GM23338 (cell line): ENCODE results near the gene CSTF3. TPM values are rescaled to one million over a fixed set of nuclear protein-coding genes. Genes with fewer than 3 reads are reported as not detected.
A peak's percentile ranks its signal among the peaks of the same experiment; 100 is the strongest.

Experiments
- ATAC-seq: fragments of 200-7000 bp; cut with Tn5 transposase; 3 replicates; pipeline ENCODE4 v1.9.1; 2020
- DNase-seq: peaks from one replicate; pipeline ENCODE4 v3.0.0-alpha.2; 2015; ENCODE audit warnings: low spot score
- H2AFZ ChIP-seq: fragments of 200-600 bp; sonication (generic); 2 replicates; pipeline ENCODE4 v1.8.0; 2016; ENCODE audit warnings: antibody characterized with exemption, mild to moderate bottlenecking, moderate library complexity
- H3F3A ChIP-seq: fragments of 200-600 bp; sonication (generic); replicated peaks from 2 replicates; pipeline ENCODE4 v1.8.0; 2017; ENCODE audit warnings: antibody characterized with exemption, mixed run types, low read depth
- H3K27ac ChIP-seq: fragments of 200-600 bp; sonication (generic); 2 replicates; pipeline ENCODE4 v1.6.1; 2016; ENCODE audit warnings: low read depth
- H3K27me3 ChIP-seq: fragments of 200-600 bp; sonication (generic); 2 replicates; pipeline ENCODE4 v1.8.0; 2016; ENCODE audit warnings: mild to moderate bottlenecking, mixed run types, moderate library complexity; ENCODE audit not compliant: insufficient read depth
- H3K36me3 ChIP-seq: fragments of 200-600 bp; sonication (generic); 2 replicates; pipeline ENCODE4 v1.8.0; 2016; ENCODE audit warnings: mild to moderate bottlenecking; ENCODE audit not compliant: insufficient read depth
- H3K4me1 ChIP-seq: fragments of 200-600 bp; sonication (generic); 2 replicates; pipeline ENCODE4 v1.8.0; 2016; ENCODE audit warnings: mild to moderate bottlenecking, moderate library complexity; ENCODE audit not compliant: insufficient read depth
- H3K4me2 ChIP-seq: fragments of 200-600 bp; sonication (generic); 2 replicates; pipeline ENCODE4 v1.7.1; 2017; ENCODE audit warnings: mixed run types
- H3K4me3 ChIP-seq: fragments of 200-600 bp; sonication (generic); 2 replicates; pipeline ENCODE4 v1.6.1; 2016; ENCODE audit warnings: mixed run types
- H3K79me2 ChIP-seq: fragments of 200-600 bp; sonication (generic); replicated peaks from 2 replicates; pipeline ENCODE4 v1.8.0; 2017; ENCODE audit warnings: mild to moderate bottlenecking; ENCODE audit not compliant: insufficient read depth
- H3K9me2 ChIP-seq: fragments of 200-600 bp; sonication (generic); 2 replicates; pipeline ENCODE4 v1.8.0; 2017; ENCODE audit not compliant: insufficient read depth
- H4K20me1 ChIP-seq: fragments of 200-600 bp; sonication (generic); replicated peaks from 2 replicates; pipeline ENCODE4 v1.8.0; 2017; ENCODE audit warnings: mild to moderate bottlenecking; ENCODE audit not compliant: insufficient read depth
- H3K27ac Mint-ChIP-seq: 2 replicates; pipeline ENCODE4 v1.8.0; 2020; ENCODE audit warnings: inconsistent platforms, mild to moderate bottlenecking, moderate library complexity, mixed read lengths
- H3K27me3 Mint-ChIP-seq: 3 replicates; pipeline ENCODE4 v1.8.0; 2022; ENCODE audit warnings: low read depth, mild to moderate bottlenecking, moderate library complexity, mixed read lengths, inconsistent platforms; ENCODE audit not compliant: insufficient read depth, poor library complexity
- H3K36me3 Mint-ChIP-seq: 3 replicates; pipeline ENCODE4 v1.8.0; 2021; ENCODE audit warnings: low read depth, mild to moderate bottlenecking, inconsistent platforms, moderate library complexity, mixed read lengths
- H3K4me1 Mint-ChIP-seq: 3 replicates; pipeline ENCODE4 v1.8.0; 2020; ENCODE audit warnings: mild to moderate bottlenecking, inconsistent platforms, mixed read lengths
- H3K4me3 Mint-ChIP-seq: 3 replicates; pipeline ENCODE4 v1.8.0; 2021; ENCODE audit warnings: moderate library complexity, mild to moderate bottlenecking, inconsistent platforms, mixed read lengths
- H3K9me3 Mint-ChIP-seq: 3 replicates; pipeline ENCODE4 v1.8.0; 2020; ENCODE audit warnings: moderate library complexity, mild to moderate bottlenecking, inconsistent platforms, mixed read lengths
- CREB1 ChIP-seq: fragments of 250-450 bp; sonication (Bioruptor Pico); IDR thresholded peaks from 2 replicates; pipeline ENCODE4 v1.5.0; 2020; ENCODE audit warnings: low read depth, mild to moderate bottlenecking, moderate library complexity
- CTCF ChIP-seq, 2 experiments: fragments of 200-600 bp in 1 of 2; sonication (generic) in 1 of 2; conservative IDR thresholded peaks; 2 replicates each; pipeline versions ENCODE4 v1.5.1 to v1.6.1; 2016 to 2017; ENCODE audit warnings: antibody characterized with exemption in 2 of 2, low read depth in 2 of 2, mild to moderate bottlenecking in 2 of 2, moderate library complexity in 1 of 2
- ETS1 ChIP-seq: IDR thresholded peaks from 2 replicates; pipeline ENCODE4 v1.6.1; 2016; ENCODE audit warnings: antibody characterized with exemption
- EZH2 ChIP-seq: fragments of 200-600 bp; sonication (generic); IDR thresholded peaks from one replicate; pipeline ENCODE4 v1.8.0; 2017; ENCODE audit warnings: antibody characterized with exemption, mild to moderate bottlenecking, low read depth; ENCODE audit not compliant: unreplicated experiment
- EZH2phosphoT487 ChIP-seq: fragments of 200-600 bp; sonication (generic); IDR thresholded peaks from one replicate; pipeline ENCODE4 v1.8.1; 2018; ENCODE audit warnings: antibody characterized with exemption; ENCODE audit not compliant: unreplicated experiment
- JUNB ChIP-seq: IDR thresholded peaks from one replicate; pipeline ENCODE4 v1.6.1; 2016; ENCODE audit warnings: antibody characterized with exemption; ENCODE audit not compliant: unreplicated experiment
- NANOG ChIP-seq: IDR thresholded peaks from 2 replicates; pipeline ENCODE4 v1.6.1; 2016; ENCODE audit warnings: antibody characterized with exemption, borderline replicate concordance
- POLR2AphosphoS5 ChIP-seq: IDR thresholded peaks from 2 replicates; pipeline ENCODE4 v1.6.1; 2016; ENCODE audit warnings: antibody characterized with exemption, low read depth
- REST ChIP-seq: IDR thresholded peaks from one replicate; pipeline ENCODE4 v1.6.1; 2018; ENCODE audit warnings: antibody characterized with exemption; ENCODE audit not compliant: unreplicated experiment
- STAT1 ChIP-seq: IDR thresholded peaks from one replicate; pipeline ENCODE4 v1.6.1; 2016; ENCODE audit warnings: antibody characterized with exemption; ENCODE audit not compliant: unreplicated experiment
- ZNF114 ChIP-seq: fragments of 250-450 bp; sonication (Bioruptor Pico); IDR thresholded peaks from 2 replicates; pipeline ENCODE4 v1.5.0; 2020; ENCODE audit warnings: mild to moderate bottlenecking, moderate library complexity
- ZNF331 ChIP-seq: fragments of 250-450 bp; sonication (Bioruptor Pico); IDR thresholded peaks from 2 replicates; pipeline ENCODE4 v1.5.0; 2020; ENCODE audit warnings: low read depth, mild to moderate bottlenecking, moderate library complexity
- ZNF462 ChIP-seq: fragments of 250-450 bp; sonication (Bioruptor Pico); IDR thresholded peaks from 2 replicates; pipeline ENCODE4 v1.5.0; 2020; ENCODE audit warnings: mild to moderate bottlenecking, moderate library complexity
- polyA plus RNA-seq: library from polyadenylated mRNA; unstranded; fragments of >200 nt; fragmentation: Nextera tagmentation; extraction: Ambion mirVana; gene quantifications from 2 replicates; pipeline ENCODE4 v1.2.1, GENCODE V29; 2016
- total RNA-seq: library from RNA; depleted of rRNA; stranded (reverse); fragments of >200 nt; shearing (Covaris generic); gene quantifications from 2 replicates; pipeline ENCODE4 v1.2.3, GENCODE V29; 2014

CSTF3 gene
- total and polyA plus RNA-seq, 2 experiments from 2014 or later, result 83.2 to 158 TPM

GRCh38 chr11:33151399-33151798 is 9.9 kb downstream of the CSTF3 start:
- ATAC-seq (no peak), DNase-seq (no peak)
- H3F3A ChIP-seq, result 0 out of 2 replicates have a peak, but pooled peaks cover 6% of the 10 kb centered on the region
- Mint-ChIP-seq H3K36me3 (peaks cover 50% of the 10 kb centered on the region), H3K9me3 (no peaks in the 10 kb centered on the region), H3K4me3 (no peak overlapping the region), H3K27ac (no peak overlapping the region), H3K27me3 (no peaks in the 10 kb centered on the region), H3K4me1 (peaks cover 15% of the 10 kb centered on the region)
- no peaks in the 10 kb centered on the region for H3K9me2 ChIP-seq
- H3K4me1 ChIP-seq, result peaks cover 33% of the 10 kb centered on the region
- no peak overlapping the region for H3K4me2 ChIP-seq
- peak overlapping the region; percentile 46; the same call in 1 of the 2 replicates for H3K27ac ChIP-seq
- peaks cover 100% of the 10 kb centered on the region for H3K79me2 ChIP-seq
- H3K36me3 ChIP-seq, result peaks cover 7% of the 10 kb centered on the region
- no peak for TF ChIP-seq CTCF (conservative IDR thresholded peaks at IDR 0.05; ENCODE audit: low read depth in 2 of 2)
- TF ChIP-seq POLR2AphosphoS5, result no peak
- TF ChIP-seq EZH2, result no peak
- TF ChIP-seq REST, result no peak
- no peak for TF ChIP-seq ZNF462 (CRISPR knock-in tag)
- TF ChIP-seq NANOG, result no peak
- TF ChIP-seq JUNB, result no peak
- TF ChIP-seq ETS1, result no peak
- no peak for TF ChIP-seq ZNF331 (CRISPR knock-in tag)
- TF ChIP-seq EZH2phosphoT487, result no peak
- TF ChIP-seq STAT1, result no peak
- no peak for TF ChIP-seq ZNF114
- TF ChIP-seq CREB1 (CRISPR knock-in tag), result no peak
- peaks cover 88% of the 10 kb centered on the region for H4K20me1 ChIP-seq
- no peak overlapping the region for H2AFZ ChIP-seq
- no peak overlapping the region for H3K4me3 ChIP-seq
- H3K27me3 ChIP-seq, result no peaks in the 10 kb centered on the region
